ENCODE data around the gene EXOC4. TPM values are rescaled to one million over a fixed set of nuclear protein-coding genes. Genes with fewer than 3 reads are reported as not detected.

Gene EXOC4
- total and polyA plus RNA-seq, 2 donors (not counting 3 experiments of a cell fraction or from before 2014, with no cell fraction given), result 20.3 to 73.1 TPM

DNA sequence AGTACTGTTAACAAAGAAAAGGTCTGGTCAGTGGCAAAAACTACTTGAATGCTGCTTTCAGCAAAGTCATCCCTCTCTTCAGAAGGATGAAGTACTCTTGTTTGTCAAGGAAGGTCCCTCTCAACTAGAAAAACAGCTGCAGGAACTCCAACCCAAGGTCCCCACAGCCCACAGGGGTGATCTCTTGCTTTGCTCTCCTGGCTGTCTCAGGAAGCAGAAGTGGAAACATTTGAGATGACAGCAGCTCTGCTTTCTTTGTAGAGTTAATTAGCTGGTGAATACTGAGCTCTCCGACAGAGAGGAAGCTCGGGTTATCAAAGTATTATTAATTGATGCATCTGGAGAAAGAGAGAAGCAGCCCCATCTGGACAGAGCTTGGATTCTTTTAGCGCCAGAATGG lies 848.8 kb downstream of the EXOC4 start:
- no peak overlapping the region for H3K4me3 ChIP-seq (replicated peaks in 1 of 3; ENCODE audit: insufficient read depth in 1 of 3, low read depth in 1 of 3, low read length in 3 of 3)
- dilution Hi-C loops (cut with MboI; ENCODE audit: extremely low pct_ligation_motif_present, low sequenced_read_pairs), result no loop called here
- H3K79me2 ChIP-seq (ENCODE audit: control insufficient read depth, insufficient read depth, low read length), result no peaks in the 10 kb centered on the region
- no peaks in the 10 kb centered on the region for H3K36me3 ChIP-seq (ENCODE audit: control insufficient read depth in 2 of 2, extremely low read depth in 1 of 2, insufficient read depth in 2 of 2, low read length in 2 of 2)
- H4K20me1 ChIP-seq (replicated peaks; ENCODE audit: control insufficient read depth, extremely low read depth, insufficient read depth, low read length), result no peaks in the 10 kb centered on the region
- no peak for FAIRE-seq
- no peak overlapping the region for H3K9ac ChIP-seq (replicated peaks; ENCODE audit: extremely low read depth, insufficient read depth, low read length)
- no peak overlapping the region for H3K4me2 ChIP-seq (ENCODE audit: insufficient read depth, low read length)
- no peaks in the 10 kb centered on the region for H3K9me1 ChIP-seq (replicated peaks; ENCODE audit: control insufficient read depth, extremely low read depth, insufficient read depth, low read length)
- no peak overlapping the region for H2AFZ ChIP-seq (ENCODE audit: low read depth, low read length)
- ChIA-PET CTCF (interaction anchor here (0.8 kb wide), 1 partner anchor 39 kb away, joined by 3 read pairs; no protein-coding TSS in a partner anchor), POLR2A (no interaction called here)
- no TSS peak for BruUV-seq (replicated peaks)
- intact Hi-C loops (cut with micrococcal nuclease), result no loop called here
- TF ChIP-seq JUN (IDR thresholded peaks at IDR 0.05; ENCODE audit: borderline replicate concordance, insufficient read depth, insufficient read length, low read depth) (no peak), GATA2 (IDR thresholded peaks at IDR 0.05; ENCODE audit: insufficient read depth, insufficient read length, low read depth, low read length) (no peak), POLR2A (IDR thresholded peaks at IDR 0.05; ENCODE audit: low read depth, low read length) (no peak), MYC (IDR thresholded peaks at IDR 0.05; ENCODE audit: low read depth, low read length) (no peak), POLR2AphosphoS5 (IDR thresholded peaks at IDR 0.05; ENCODE audit: insufficient read depth, low read depth, low read length) (no peak), EZH2 (IDR thresholded peaks at IDR 0.05; ENCODE audit: borderline replicate concordance, low read depth, low read length, severe bottlenecking) (no peak), FOS (IDR thresholded peaks at IDR 0.05; ENCODE audit: borderline replicate concordance, insufficient read depth, low read length) (no peak)
- TF ChIP-seq, protein P1, sequence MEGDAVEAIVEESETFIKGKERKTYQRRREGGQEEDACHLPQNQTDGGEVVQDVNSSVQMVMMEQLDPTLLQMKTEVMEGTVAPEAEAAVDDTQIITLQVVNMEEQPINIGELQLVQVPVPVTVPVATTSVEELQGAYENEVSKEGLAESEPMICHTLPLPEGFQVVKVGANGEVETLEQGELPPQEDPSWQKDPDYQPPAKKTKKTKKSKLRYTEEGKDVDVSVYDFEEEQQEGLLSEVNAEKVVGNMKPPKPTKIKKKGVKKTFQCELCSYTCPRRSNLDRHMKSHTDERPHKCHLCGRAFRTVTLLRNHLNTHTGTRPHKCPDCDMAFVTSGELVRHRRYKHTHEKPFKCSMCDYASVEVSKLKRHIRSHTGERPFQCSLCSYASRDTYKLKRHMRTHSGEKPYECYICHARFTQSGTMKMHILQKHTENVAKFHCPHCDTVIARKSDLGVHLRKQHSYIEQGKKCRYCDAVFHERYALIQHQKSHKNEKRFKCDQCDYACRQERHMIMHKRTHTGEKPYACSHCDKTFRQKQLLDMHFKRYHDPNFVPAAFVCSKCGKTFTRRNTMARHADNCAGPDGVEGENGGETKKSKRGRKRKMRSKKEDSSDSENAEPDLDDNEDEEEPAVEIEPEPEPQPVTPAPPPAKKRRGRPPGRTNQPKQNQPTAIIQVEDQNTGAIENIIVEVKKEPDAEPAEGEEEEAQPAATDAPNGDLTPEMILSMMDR (IDR thresholded peaks at IDR 0.05; ENCODE audit: extremely low read depth in 1 of 2, insufficient read depth in 1 of 2, low read depth in 1 of 2, low read length in 2 of 2), result no peak
- TF ChIP-seq, protein P2, sequence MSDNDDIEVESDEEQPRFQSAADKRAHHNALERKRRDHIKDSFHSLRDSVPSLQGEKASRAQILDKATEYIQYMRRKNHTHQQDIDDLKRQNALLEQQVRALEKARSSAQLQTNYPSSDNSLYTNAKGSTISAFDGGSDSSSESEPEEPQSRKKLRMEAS (IDR thresholded peaks at IDR 0.05; ENCODE audit: insufficient read depth, insufficient read length), result no peak
- H3K9me3 ChIP-seq (replicated peaks; ENCODE audit: control insufficient read depth, insufficient read depth, low read length), result no peaks in the 10 kb centered on the region
- H3K27me3 ChIP-seq (ENCODE audit: control insufficient read depth in 2 of 2, insufficient read depth in 2 of 2, low read length in 2 of 2), result no peaks in the 10 kb centered on the region
- DNase-seq (ENCODE audit: low read depth, low spot score), result no peak
- H3K27ac ChIP-seq (ENCODE audit: insufficient read depth, low read depth, low read length), result no peak overlapping the region
- H3K4me1 ChIP-seq (ENCODE audit: control insufficient read depth, extremely low read depth, insufficient read depth, low read length), result no peaks in the 10 kb centered on the region
